Measurements from ENCODE around the gene ANKMY2.
"Not testable (repeated sequence)": the region's sequence is repeated elsewhere in the genome, so short reads cannot be mapped to it uniquely, and the experiment has no call there.

The ANKMY2 gene

DNA sequence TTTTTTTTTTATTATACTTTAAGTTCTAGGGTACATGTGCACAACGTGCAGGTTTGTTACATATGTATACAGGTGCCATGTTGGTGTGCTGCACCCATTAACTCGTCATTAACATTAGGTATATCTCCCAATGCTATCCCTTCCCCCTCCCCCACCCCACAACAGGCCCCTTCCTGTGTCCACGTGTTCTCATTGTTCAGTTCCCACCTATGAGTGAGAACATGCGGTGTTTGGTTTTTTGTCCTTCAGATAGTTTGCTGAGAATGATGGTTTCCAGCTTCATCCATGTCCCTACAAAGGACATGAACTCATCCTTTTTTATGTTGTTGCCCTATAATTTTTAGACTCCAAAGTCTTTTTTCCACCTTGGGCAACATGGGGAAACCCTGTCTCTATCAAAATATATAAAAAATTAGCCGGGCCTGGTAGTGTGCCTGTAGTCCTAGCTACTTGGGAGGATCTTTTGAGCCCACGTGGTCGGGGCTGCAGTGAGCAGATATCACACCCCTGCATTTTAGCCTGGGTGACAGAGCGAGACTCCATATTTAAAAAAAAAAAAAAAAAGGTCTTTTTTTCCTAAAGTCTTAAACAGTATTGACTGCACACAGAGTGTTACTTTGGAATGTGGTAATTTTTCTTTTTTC is 14.4 kb upstream of the ANKMY2 start:
- DNase-seq (ENCODE audit: low spot score) = not testable (repeated sequence)

- DNase-seq (ENCODE audit: low spot score) = no peak
Observed at GRCh38 chr7:16657656-16658279, 12.2 kb upstream of the ANKMY2 start.

DNA sequence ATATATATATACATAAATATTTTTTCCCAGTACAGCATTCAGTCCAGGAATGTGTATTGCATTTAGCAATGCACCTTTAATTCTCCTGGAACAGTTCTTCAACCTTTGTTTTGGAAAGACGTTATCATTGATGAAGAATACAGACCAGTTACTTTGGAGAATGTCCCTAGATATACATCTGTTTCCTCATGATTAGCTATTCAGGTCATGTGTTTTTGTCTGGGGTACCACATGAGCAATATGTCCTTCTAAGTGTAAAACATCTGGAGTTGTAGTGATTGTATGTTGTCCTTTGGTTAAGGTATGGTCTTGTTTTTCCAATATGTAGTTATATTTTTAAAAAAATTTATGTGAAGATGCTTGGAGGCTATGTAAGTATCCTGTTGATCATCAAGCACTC is 10.6 kb upstream of the ANKMY2 start:
- no peak for DNase-seq (ENCODE audit: low spot score)

- no peak for DNase-seq (ENCODE audit: low spot score)
Observed at GRCh38 chr7:16655394-16655793, 9.8 kb upstream of the ANKMY2 start.

GRCh38 chr7:16652888-16653287 is 7.3 kb upstream of the ANKMY2 start:
- no peak for DNase-seq (ENCODE audit: low spot score)

GRCh38 chr7:16652240-16652583 is 6.7 kb upstream of the ANKMY2 start:
- no peak for DNase-seq (ENCODE audit: low spot score)

DNA sequence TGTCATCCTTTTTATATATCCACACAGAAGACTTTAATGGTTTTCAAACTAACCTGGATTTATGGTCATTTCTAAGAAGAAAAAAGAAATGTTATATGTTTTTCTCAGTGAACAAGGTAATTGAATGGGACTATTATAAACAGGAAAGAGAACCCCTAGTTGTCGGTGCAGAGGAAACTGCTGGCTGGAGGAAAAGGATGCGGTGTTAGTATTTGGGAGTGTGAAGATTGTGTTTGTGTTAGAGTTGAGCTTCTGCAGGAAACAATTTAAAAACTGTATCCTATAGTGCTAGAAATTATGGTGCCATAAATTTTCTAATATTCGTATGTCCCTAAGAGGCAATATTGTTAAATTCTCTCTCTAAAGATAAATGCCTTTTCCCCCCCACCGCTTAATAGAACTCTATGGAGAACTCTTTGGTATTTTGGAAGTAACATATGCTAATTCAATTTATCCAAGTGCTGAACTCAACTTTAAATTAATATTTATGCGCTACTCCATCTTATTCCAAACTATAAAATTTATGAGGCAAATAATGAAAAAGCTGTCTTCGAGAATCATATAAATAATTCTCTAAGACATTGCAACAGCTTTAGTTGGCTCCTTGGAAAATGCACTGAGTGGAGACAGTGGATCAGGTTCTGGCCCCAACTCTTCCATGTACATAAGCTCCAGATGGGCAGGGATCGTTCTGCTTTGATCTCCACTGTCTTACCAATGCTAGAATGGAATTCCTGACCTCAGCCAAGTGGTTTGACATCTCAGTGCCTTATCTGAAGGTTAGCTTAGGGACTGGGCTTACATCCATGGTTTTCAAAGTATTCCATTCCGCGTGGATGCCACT is 6.1 kb upstream of the ANKMY2 start:
- no peak for DNase-seq (ENCODE audit: low spot score)

DNA sequence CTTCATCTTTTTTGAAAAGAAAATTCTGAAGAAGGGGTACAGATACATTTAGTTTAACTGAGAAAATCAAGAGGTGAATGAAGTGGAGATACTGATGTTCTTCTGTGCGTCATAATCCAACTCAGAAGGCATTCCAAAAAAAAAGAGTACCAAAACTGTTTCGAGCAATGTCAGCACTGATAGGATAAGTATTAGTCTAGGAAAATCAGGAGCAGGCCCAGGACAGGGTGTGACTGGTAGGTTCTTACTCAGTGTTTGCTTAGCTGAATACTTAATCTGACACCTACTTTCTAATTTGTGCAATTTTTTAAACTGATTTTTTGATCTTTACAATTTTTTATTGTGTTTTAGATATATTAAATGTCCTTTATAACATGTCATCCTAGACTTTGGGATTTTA is 4.7 kb upstream of the ANKMY2 start:
- no peak for DNase-seq (ENCODE audit: low spot score)

DNA sequence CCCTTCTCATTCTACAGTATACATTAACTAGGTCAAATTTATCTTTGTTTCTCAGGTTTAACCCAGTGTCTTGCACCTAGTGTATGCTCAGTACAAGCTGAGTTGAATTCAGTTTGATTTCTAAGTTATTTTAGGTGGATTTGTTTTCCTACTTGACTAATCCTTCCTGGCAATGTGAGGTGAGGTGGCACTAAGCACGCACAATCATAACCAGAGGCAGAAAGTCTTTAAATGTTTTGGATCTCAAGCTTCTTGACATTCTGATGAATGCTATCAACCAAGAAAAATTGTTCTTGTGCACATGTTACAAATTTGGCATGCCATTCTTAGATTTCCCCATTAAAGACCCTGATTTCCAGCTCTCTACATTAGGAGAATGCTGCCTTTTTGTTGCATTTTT is 3.6 kb upstream of the ANKMY2 start:
- no peak for DNase-seq (ENCODE audit: low spot score)

DNA sequence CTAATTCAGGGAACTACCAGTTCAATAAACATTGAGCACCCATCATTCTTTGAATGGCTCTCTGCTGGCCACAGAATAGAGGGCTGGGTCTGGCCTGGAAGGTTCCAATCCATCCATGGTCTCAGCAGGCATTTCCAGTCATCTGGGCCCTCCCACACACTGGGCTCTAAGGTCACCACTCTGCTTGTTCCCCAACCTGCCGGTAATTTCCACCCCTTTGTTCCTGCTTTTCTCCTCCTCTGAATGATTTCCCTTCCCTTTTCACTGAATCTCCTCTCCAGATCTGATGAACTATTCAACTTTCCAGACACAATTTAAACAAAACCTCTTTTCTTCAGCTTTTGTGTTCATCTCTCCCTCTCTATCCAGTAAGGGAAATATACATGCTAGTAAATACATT is 3.0 kb upstream of the ANKMY2 start:
- no peak for DNase-seq (ENCODE audit: low spot score)

DNA sequence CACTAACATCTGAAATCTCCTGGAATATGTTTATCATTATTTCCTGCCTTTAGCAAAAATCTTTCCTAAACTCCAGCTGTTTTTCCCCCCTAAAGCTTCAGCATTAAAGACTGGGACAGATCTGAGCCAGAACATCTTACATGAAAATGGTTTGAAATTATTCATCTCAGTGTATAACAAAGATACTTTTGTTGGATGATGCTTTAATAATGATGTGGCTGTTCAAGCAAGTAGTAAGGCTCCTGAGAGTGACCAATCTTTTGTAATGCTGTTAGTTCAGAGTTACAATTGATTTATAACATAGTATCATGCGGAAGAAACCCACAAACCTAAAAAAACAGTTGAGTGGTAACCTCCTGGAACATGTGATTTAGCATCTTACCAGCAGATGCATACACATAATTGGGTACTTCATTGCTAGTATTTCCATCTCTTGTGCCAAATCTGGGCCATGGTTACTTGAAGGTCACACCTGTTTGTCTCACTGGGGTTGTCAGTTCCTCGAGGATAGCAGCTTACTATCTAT is 1.9 kb upstream of the ANKMY2 start:
- DNase-seq (ENCODE audit: low spot score) = no peak

DNA sequence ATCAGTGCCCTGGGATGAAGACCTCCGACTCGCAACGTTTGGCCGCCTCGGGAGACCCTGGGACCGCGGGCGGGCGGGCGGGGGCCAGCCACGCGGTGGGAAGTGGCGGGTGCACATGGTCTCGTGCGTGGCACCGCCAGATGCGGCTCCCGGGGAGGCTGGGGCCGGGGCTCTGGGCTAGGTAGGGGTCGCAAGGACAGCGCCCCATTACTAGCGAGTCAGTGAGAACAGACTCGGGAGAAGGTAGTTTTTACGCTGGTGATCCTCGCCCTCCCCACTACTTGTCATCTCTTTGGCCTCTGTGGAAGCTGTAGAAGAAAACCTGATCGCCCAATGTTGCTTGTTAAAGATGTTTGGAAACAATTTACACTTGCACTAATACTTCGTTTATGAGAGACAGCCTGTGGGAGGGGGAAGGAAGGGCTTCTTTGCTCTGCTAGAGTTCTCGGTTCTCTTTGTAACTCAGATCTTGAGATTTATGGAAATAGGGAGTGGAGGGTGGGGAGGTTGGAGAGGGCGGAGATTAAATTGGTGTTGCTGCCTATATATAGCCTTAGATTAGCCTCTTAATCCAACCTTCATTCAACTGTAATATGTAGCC is 1.0 kb upstream of the ANKMY2 start:
- DNase-seq (ENCODE audit: low spot score) = no peak

- peak; percentile 49 for DNase-seq (ENCODE audit: low spot score)
Observed at GRCh38 chr7:16644636-16645592, 640 bp downstream of the ANKMY2 start.

GRCh38 chr7:16644157-16644556 is 1.4 kb downstream of the ANKMY2 start:
- no peak for DNase-seq (ENCODE audit: low spot score)

GRCh38 chr7:16638282-16639280 is 7.0 kb downstream of the ANKMY2 start:
- DNase-seq (ENCODE audit: low spot score) = no peak

DNA sequence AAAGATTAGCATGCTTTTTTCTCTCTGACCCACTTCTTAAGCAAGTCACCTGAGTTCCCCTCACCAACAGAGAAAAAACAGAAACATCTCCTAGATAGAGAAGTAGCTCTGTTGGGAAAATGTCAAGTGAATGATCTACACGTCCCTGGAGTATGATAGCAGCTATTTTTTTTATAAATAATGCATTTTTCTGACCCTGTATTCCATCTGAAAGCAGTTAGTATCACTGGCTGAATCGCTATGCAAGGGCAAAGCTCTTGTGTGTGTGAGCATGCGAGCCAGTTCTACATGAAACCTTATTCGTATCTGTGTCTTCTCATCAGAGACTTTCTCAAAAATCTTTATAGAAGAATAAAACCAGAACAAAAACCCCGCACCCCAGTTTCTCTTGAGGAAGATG is 8.2 kb downstream of the ANKMY2 start:
- DNase-seq (ENCODE audit: low spot score) = no peak

DNA sequence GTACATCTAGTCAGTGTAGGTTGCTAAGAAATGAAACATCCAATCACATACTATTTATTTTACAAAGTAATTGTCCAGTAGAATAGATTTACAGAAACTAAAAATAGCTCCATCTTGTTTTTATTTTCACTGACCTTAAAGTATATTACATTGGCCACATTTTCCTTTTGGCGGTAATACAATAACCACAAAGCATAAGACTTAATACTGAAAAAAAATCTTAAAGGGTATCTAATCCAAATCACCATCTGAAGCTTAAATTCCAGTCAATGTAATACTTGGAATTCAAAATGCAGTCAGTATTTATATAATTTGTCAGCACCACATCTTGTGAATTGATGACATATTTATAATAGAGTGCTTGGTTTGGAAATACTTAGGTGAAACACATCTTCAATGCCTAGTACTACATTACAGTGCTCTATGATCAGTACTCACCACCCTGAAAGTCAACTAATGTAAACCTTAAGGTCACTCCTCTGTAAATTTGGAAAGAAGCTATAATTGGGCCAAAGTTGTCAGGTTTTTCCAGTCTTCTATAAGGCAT is 8.9 kb downstream of the ANKMY2 start:
- DNase-seq (ENCODE audit: low spot score) = no peak

DNA sequence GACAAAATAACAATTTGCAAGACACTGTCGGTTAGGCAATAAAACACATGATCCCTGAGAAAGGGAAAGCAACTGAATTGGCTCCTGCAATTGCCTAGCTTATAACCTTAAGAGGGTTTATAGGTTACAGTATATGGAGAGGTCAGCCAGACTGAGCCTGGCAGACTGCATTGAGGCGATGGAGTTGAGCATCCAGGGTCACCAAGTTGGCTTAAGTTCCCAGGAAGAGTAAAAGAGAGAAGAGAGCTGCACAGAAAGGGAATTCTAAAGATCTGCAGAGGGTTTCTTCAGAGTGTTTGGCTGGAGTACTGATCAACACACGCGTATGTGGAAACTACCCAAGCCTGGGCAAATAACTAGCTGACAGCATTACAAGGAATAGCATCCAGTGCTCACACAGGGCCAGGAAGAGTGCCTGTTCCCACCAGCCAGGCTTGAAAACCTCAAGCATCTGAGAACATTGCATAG is 11.2 kb downstream of the ANKMY2 start:
- no peak for DNase-seq (ENCODE audit: low spot score)

- DNase-seq (ENCODE audit: low spot score) = no peak
Observed at GRCh38 chr7:16630654-16631053, 14.9 kb downstream of the ANKMY2 start.

GRCh38 chr7:16627236-16627635 is 18.3 kb downstream of the ANKMY2 start:
- no peak for DNase-seq (ENCODE audit: low spot score)

All from CD4-positive, alpha-beta T cell treated with Interleukin-15 for 4 hours (primary cell).